Measurements from ENCODE around the gene SPTBN5. TPM values are rescaled to one million over a fixed set of nuclear protein-coding genes. Genes with fewer than 3 reads are reported as not detected.

SPTBN5 gene
- total and polyA plus RNA-seq, 10 of the 15 experiments (the other 5 are each of a cell fraction or from before 2014, with no cell fraction given): under 0.01 to 0.18 (median 0.04) TPM; not detected in 4

DNA sequence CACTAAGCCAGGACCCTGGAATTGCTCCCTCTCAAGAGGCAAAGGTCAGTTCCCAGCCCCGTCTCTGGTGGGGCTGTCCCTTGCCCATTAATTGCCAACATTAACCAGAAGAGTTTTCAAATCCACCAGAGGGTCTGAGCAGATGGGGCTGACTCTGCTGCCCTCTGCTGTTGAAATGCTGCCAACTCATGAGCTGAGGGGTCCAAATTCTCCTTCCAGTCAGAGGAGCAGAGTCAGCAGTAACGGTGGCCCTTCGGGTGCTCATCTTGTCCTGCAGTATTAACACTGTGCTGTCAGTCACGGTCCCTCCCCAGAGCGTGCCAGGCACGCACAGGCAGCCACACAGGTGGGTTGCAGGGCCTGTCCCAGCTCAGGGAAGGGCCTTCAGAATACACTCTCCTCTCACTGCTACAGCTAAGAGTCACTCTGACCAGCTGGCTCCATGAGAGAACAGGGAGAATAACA is 10.7 kb upstream of the SPTBN5 start (continued):
- TF ChIP-seq, protein P1, sequence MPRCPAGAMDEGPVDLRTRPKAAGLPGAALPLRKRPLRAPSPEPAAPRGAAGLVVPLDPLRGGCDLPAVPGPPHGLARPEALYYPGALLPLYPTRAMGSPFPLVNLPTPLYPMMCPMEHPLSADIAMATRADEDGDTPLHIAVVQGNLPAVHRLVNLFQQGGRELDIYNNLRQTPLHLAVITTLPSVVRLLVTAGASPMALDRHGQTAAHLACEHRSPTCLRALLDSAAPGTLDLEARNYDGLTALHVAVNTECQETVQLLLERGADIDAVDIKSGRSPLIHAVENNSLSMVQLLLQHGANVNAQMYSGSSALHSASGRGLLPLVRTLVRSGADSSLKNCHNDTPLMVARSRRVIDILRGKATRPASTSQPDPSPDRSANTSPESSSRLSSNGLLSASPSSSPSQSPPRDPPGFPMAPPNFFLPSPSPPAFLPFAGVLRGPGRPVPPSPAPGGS (IDR thresholded peaks at IDR 0.05; ENCODE audit: borderline replicate concordance, insufficient read depth, low read depth, low read length, poor library complexity, severe bottlenecking): no peak
- TF ChIP-seq, protein P2, sequence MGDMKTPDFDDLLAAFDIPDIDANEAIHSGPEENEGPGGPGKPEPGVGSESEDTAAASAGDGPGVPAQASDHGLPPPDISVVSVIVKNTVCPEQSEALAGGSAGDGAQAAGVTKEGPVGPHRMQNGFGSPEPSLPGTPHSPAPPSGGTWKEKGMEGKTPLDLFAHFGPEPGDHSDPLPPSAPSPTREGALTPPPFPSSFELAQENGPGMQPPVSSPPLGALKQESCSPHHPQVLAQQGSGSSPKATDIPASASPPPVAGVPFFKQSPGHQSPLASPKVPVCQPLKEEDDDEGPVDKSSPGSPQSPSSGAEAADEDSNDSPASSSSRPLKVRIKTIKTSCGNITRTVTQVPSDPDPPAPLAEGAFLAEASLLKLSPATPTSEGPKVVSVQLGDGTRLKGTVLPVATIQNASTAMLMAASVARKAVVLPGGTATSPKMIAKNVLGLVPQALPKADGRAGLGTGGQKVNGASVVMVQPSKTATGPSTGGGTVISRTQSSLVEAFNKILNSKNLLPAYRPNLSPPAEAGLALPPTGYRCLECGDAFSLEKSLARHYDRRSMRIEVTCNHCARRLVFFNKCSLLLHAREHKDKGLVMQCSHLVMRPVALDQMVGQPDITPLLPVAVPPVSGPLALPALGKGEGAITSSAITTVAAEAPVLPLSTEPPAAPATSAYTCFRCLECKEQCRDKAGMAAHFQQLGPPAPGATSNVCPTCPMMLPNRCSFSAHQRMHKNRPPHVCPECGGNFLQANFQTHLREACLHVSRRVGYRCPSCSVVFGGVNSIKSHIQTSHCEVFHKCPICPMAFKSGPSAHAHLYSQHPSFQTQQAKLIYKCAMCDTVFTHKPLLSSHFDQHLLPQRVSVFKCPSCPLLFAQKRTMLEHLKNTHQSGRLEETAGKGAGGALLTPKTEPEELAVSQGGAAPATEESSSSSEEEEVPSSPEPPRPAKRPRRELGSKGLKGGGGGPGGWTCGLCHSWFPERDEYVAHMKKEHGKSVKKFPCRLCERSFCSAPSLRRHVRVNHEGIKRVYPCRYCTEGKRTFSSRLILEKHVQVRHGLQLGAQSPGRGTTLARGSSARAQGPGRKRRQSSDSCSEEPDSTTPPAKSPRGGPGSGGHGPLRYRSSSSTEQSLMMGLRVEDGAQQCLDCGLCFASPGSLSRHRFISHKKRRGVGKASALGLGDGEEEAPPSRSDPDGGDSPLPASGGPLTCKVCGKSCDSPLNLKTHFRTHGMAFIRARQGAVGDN (IDR thresholded peaks at IDR 0.05): no peak
- TF ChIP-seq SUZ12 (IDR thresholded peaks at IDR 0.05; ENCODE audit: unreplicated experiment) (no peak), WRNIP1 (IDR thresholded peaks at IDR 0.05; ENCODE audit: borderline replicate concordance, low read depth, low read length) (no peak), SREBF2 (IDR thresholded peaks at IDR 0.05; ENCODE audit: low read length) (no peak), ZNF24 (IDR thresholded peaks at IDR 0.05) (no peak), KLF5 (IDR thresholded peaks at IDR 0.05; ENCODE audit: partially characterized antibody) (peak; percentile 37)
- TF ChIP-seq, protein P3, sequence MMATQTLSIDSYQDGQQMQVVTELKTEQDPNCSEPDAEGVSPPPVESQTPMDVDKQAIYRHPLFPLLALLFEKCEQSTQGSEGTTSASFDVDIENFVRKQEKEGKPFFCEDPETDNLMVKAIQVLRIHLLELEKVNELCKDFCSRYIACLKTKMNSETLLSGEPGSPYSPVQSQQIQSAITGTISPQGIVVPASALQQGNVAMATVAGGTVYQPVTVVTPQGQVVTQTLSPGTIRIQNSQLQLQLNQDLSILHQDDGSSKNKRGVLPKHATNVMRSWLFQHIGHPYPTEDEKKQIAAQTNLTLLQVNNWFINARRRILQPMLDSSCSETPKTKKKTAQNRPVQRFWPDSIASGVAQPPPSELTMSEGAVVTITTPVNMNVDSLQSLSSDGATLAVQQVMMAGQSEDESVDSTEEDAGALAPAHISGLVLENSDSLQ (IDR thresholded peaks at IDR 0.05): peak; percentile 35; the same call in 1 of the 2 replicates
- TF ChIP-seq, protein P4, sequence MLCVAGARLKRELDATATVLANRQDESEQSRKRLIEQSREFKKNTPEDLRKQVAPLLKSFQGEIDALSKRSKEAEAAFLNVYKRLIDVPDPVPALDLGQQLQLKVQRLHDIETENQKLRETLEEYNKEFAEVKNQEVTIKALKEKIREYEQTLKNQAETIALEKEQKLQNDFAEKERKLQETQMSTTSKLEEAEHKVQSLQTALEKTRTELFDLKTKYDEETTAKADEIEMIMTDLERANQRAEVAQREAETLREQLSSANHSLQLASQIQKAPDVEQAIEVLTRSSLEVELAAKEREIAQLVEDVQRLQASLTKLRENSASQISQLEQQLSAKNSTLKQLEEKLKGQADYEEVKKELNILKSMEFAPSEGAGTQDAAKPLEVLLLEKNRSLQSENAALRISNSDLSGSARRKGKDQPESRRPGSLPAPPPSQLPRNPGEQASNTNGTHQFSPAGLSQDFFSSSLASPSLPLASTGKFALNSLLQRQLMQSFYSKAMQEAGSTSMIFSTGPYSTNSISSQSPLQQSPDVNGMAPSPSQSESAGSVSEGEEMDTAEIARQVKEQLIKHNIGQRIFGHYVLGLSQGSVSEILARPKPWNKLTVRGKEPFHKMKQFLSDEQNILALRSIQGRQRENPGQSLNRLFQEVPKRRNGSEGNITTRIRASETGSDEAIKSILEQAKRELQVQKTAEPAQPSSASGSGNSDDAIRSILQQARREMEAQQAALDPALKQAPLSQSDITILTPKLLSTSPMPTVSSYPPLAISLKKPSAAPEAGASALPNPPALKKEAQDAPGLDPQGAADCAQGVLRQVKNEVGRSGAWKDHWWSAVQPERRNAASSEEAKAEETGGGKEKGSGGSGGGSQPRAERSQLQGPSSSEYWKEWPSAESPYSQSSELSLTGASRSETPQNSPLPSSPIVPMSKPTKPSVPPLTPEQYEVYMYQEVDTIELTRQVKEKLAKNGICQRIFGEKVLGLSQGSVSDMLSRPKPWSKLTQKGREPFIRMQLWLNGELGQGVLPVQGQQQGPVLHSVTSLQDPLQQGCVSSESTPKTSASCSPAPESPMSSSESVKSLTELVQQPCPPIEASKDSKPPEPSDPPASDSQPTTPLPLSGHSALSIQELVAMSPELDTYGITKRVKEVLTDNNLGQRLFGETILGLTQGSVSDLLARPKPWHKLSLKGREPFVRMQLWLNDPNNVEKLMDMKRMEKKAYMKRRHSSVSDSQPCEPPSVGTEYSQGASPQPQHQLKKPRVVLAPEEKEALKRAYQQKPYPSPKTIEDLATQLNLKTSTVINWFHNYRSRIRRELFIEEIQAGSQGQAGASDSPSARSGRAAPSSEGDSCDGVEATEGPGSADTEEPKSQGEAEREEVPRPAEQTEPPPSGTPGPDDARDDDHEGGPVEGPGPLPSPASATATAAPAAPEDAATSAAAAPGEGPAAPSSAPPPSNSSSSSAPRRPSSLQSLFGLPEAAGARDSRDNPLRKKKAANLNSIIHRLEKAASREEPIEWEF (IDR thresholded peaks at IDR 0.05; ENCODE audit: insufficient replicate concordance, low read depth, low read length): no peak

All from GM12878 (cell line).